HG02981 (cell line): ENCODE measurements around the gene KAT7.

Experiments
- ATAC-seq: cut with Tn5 transposase; IDR thresholded peaks from one replicate; pipeline ENCODE4 v1.9.1; 2021; ENCODE audit warnings: mild to moderate bottlenecking, moderate library complexity; ENCODE audit not compliant: unreplicated experiment

The KAT7 gene

DNA sequence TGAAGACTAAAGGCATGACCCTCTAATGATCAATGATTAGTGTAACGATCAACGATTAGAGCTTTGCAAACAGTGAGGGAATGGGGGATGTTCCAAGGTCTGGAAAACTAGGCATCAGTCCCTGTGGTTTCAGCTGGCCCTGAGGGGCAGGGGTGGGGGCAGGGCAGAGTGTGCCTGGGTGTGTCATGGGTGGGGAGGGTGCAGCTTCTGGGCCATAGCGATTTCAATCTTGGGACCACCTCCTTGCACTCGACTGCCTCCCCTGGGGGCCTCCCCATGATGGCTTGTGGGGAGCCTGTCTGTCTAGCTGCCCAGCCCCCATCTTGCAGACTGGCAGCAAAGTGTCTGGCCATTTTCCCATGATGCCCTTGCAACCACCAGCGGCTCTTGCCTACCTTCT lies 51.0 kb downstream of the KAT7 start:
- ATAC-seq: no peak

DNA sequence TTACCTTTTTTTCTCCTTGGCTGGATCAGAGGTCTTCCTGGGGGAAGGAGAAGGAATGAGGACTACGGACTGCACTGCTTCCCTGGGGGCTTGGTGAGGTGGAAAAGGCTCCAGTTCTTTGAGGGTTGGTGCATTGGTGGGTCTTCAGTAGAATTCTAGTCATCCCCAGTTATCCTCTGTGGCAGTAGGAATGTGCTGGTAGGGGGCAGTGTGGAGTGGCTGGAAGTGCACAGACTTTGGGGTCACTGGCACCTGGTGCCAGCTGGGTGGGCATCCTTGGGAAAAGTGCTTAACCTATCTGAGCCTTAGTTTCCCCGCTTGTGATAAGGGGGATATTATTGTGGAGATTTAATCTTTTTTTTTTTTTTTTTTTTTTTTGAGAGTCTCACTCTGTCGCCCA lies 53.1 kb downstream of the KAT7 start:
- no peak for ATAC-seq

DNA sequence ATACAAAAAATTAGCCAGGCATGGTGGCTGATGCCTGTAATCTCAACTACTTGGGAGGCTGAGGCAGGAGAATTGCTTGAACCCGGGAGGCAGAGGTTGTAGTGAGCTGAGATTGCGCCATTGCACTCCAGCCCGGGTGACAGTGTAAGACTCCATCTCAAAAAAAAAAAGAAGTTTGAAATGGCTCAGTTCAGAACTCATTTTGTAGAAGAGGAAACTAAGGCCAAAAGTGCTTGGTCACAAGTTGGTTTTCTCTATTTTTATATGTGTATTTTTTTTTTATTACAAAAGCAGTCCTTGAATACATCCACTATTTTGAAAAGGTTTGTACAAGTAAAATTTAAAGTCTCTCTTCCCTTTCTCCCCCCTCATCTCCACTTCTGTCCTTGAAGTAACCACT lies 53.9 kb downstream of the KAT7 start:
- ATAC-seq: no peak

DNA sequence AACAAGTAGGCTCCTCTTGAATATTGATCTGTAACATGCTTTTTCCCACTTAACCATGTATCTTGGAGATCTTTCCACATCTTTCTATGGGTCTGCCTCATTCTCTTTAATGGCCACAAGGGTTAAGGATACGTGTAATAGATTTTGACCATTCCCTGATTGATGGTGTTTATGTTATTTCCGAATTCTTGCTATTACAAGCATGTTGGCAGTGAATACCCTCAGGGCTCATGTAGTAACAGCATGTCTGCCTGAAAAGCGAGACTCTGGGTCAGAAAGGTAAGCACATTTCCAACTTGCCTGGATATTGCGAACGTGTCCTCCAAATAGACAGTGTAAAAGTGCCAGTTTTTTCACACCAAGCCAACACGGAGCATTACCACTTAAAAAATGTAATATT lies 54.4 kb downstream of the KAT7 start:
- no peak for ATAC-seq

DNA sequence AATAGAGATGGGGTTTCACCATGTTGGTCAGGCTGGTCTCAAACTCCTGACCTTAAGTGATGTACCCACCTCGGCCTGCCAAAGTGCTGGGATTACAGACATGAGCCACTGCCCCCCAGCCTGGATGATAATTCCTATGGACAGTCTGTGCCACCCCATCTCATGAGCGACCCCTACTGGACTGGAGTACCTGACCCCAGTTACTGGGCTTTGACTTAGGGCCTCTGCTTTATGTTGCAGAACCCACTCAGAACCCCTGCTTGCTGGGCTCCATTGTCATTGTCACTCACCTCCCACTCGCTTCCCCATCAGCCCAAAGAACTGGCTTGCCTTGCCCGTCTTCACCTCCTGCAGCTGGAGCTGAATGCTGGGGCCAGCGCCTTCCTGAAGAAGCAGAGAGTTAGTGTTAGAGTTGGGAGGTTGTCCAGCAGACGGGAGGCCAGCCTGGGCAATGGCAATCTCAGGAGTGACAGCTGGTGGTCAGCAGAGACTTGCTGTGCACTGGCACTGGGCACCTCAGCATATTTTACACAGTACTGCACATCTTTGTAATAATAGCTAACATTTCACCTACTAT lies 55.4 kb downstream of the KAT7 start:
- no peak for ATAC-seq

DNA sequence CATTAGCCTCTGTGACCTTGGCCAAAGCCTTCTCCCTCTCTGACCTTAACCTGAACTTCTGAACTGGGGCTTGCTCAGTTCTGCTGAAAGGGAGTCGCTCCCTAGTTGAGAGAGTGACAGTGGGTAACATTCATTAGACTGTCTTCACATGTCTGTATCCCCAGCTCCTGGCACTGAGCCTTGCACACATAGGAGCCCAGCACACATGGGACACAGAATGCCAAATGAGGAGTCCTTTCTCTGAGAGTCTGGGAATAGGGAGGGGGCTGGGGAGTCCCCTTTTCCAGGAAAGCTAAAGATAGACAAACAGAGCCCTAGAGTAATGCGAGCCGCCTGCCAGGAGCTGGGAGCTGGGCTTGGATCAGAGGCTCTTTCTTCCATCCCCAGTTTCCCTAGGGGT lies 56.8 kb downstream of the KAT7 start:
- ATAC-seq: no peak

DNA sequence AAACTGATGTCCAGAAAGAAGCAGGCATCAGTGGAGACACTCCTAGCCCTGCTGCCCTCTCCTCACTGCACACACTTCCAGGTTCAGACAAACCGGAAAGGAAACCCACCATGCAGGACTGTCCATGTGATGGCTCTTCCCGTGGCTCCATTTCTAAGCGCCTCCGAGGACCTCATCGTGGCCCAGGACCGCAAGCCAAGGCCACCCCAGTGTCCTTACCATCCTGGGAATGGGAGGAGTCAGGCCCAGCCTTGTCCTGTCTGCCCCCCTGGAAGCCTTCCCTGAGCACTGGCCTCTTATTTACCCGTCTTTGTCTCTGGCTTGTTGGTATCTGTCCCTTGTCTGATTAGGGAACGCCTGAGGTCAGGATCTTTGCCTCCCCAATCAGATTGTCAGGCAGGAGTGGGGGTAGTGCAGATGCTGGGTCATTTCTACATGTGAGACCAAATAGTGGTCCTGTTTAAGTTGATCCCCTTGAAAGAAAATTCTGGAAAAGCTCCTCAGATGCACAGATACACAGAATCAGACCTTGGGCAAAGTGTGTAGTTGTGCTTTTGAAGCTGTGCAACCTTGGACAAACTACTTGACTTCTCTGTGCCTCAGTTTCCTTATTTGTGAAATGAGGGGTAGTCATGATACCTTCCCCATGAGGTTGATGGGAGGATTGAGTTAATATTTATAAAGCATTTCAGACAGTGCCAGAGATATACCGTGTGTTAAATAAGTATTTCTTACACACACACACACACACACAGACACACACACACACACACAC lies 58.6 kb downstream of the KAT7 start:
- ATAC-seq: no peak

DNA sequence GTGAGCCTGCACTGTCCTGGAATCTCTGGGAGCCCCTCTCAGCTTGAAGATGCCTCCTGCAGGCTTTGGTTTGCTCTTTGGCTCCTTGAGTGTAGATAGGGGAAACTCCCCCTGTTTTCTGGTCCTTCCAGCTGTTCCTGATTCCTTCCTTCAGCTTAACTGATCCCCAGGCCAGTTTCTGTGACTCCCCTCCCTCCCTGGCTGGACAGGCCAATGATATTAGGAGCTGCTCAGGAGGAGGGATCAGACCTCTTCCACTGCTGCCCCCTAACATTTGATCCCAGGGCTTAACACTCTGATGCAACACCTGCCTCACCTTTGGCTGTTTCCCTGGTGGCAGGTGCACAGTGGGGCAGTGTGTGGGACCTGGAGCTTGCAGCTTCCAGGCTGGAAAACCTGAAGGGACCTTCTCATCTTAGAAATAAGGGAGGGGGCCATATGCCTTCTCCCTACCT lies 59.6 kb downstream of the KAT7 start, which contains the start of gene TAC4:
TSS of gene TAC4 (minus strand) at position 51 of the 455 bp plus-strand sequence. CDS start 52 bp downstream, outside the sequence.
- ATAC-seq: no peak

DNA sequence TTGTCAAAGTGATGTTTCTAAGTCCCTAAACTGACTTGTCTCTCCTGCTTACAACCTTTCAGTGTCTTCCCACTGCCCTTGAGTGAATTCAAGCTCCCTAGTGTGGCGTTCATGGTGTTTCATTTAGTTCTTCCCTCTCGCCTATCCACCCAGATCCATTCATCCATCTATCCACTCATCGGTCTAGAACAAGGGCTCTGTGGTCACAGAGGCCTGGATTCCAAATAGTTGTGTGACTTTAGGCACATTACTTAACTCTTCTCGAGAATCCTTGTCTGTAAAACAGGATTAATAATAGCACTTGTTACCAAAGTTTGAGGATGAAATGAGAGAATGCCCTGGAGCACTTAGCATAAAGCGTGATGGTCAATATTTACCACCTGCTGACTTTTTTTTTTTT lies 60.3 kb downstream of the KAT7 start:
- ATAC-seq: no peak

DNA sequence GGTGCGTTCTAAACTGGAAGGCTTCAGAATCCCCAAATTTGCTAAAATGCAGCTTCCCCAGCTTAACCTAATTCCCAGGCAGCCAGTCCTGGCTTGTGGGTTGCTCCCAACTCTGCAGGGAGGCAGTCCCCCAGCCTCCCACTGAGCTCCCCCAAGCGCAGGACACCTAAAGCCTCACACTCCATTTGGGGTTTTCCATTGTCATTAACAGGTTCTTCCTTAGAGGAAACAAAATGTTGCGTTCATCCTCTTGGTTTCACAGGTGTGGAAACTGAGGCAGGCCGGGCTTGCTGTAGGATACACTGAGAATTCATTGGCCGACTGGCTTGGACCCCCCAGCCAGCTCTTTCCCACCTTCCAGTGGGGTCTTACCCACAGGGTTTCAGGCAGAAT lies 61.7 kb downstream of the KAT7 start:
- no peak for ATAC-seq

DNA sequence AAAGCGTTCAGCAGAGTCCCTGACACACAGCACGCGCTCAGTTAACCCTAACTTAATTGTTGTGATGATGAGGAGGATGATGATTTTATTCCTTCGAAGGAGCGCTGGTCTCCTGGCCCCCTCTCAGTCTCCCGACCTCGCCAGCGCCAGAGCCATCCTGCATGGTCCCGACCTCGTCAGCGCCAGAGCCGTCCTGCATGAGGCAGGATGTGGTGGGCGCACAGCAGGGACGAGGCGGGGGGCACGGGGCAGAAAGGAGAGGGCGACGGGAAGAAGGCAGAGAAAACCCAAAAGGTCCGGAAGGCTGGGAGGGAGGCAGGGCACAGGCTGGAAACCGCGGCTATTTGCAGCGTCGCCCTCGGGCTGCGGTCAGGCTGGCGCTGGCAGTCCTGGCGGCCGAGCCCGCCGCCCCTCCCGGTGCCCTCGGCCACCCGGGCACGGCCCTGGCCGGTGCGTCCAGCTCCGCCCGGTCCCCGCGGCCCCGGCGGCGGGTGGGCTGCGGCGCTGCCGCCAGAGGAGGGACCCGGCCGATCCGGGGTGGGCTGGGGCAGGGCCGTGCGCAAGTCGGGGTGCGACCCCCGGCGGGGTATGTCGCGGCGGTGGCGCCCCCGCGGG lies 62.4 kb downstream of the KAT7 start:
- ATAC-seq: no peak

DNA sequence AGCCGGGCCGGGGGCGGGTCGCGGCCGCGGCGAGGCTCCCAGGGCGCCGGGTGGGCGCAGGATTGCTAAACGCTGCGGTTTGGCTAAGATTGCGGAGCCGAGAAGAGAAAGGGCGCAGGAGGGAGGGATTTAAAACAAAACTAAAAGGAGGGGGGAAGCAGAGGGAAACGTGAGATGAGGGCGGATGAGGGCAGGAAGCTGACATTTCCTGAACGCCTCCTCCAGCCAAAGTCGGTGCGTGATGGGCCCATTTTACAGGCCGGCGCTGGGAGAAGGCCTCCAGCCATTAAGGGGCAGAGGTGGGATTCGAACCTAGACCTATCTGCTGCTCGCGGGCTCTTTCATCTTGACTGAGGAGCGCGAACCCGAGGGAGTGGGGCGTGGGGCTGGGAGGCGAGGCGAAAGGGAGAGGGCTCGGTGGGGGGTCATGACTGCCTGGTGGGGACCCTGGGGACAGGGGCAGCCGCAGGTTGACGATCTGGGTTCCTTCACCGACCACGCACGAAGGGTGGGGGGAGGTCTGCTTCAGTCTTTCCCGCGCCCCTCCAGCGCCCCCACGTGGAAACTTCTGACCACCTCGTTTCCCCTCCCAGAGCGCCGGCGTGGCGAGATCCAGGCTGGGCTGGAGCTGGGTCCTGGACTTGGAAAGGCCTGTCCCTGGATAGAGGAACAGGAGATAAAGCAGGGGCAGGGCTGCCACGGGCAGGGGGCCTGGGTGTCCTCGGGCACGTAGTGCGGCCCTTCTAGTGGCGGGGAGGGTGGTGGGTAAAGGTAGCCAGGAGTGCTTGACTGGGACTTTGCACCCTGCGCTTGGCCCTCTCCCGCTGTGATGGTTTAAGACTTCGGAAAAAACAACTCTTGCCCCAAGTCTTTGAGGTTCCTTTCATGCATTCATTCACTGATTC lies 63.2 kb downstream of the KAT7 start:
- no peak for ATAC-seq

DNA sequence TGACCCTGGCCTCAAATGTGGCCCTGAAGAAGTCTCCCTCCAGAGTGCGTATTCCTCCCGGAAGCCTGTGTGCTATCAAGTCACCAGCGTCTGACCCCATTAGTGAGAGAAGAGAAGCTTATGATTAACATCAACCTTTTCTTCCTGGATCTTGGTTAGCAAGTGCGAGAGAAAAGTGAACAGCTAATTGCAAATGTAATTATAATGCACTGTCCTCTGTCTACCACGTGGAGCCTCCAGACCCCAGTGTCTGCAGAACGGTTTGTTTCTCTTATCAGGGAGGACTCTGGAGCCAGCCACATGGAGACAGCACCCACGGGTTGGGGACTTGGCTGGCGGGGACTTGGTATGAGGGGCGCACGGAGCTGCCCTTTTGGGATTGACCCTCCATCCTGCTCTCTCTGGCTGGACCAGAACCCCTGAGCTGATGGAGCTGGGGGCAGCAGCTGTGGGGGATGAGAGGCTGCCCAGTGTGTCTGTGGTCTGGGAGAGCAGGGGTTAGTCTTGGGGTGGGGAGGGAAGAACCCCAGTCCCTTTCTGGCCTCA lies 65.1 kb downstream of the KAT7 start:
- no peak for ATAC-seq

DNA sequence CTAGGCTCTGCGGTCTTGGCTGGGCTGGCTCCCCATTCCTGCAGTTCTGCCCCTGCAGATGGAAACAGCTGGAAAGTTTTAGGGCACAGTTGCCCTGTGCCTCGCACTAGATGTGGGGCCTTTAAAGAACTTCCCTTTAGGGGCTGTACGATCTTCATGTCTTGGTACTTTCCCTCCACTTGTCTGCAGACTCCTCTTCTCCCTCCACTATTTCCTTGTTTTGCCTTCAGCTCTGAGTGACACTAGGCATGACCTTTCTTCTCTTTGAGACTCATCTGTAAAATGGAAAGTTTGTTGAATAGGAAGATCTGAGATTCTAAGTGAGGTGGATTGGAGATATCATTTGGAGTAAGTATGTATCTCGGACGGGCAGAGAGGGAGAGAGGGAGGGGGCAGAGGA lies 65.6 kb downstream of the KAT7 start:
- no peak for ATAC-seq

DNA sequence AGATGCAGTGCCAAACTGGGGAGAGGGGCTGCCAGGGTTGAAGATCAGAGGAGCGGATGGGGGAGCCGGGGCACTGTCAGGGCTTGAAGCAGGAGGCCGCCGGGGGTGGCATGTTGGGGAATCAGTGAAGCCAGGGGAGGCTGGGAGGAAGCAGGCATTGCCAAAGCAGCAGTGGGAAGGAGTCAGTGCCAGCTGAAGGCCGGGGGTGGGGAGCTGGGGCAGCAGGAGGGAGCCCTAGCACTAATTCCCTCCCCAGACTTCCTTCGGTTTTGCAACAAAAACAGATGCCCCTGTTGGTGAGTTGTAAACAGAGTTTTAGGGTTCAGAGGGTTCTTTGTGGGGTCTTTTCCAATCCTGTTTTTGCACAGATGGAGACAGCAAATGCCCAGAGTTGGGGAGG lies 70.3 kb downstream of the KAT7 start:
- ATAC-seq: no peak

DNA sequence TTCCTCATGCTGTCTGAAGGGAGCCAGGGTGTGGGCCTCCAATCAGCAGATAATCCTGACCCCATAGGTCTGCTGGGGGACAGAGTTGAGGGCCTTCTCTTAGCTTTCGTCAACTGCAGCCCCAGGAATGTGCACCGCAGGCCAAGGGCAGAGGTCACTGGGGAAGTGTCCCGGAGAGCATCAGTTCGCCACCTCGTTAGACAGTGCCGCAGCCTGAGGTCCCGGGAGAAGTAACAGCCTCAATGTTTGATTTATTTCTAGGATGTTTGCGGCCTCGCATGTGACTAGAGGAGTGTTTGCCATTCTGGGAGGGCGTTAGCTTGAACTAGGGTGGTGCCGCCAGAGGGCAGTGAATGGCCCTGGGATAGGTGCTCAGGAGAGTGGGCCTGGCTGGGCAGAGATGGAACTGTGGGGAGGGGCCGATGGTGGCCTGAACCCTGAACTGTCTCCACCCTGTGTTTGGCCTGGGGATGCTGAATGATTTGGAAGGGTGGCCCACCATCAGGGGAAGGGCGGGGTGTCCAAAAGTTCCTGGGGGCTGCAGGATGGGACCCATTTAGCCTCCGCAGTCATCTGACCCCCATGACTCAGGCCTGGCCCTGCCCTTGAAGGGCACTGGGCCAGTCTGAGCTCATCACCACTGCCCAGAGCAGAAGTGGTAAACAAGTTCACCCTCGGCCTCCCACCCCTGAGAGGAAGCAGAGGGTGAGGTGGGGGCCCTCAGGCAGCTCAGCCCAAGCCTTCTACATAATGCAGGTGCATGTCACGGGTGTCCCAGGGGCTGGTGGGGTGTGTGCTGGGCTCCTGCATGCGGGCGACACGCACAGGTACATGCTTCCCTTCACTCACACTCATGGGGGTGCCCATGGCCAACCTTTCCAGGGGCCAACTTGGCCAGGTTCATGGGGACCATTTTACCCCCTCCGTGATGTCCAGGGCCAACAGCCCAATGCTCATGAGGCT lies 71.8 kb downstream of the KAT7 start:
- no peak for ATAC-seq

DNA sequence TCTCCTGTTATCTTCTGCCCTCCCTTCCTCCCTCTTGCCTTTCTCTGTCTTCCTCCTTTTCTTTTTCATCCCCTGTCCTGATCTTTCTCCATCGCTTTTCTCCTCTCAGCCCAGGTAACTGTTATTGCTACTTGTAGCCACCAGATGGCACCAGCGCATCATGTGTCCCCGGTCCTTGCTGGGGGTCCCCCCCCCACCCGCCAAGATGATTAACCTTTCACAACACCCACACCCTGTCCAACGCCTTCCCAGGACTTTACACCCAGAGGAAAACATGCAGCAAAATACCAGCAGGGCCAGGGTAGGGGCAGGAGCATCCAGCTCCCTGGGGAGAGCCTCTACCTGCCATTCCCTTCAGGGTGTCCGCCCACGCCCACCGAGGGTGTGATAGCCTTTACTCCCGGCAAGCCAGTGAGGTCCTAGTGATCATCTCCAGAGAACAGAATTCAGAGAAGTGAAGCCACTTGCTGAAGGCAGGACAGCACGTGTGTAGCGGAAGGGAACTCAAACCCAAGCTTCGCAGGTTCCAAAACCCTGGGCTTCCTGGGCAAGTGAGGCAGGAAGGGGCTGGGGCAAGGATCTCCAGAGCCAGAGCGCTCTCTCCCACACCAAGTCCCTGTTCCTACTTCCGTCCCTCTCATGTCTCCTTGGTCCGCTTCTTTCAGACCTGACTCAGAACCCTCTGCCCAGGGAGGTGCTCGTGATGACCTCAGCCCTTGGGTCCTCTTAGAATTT lies 72.8 kb downstream of the KAT7 start:
- ATAC-seq: no peak

DNA sequence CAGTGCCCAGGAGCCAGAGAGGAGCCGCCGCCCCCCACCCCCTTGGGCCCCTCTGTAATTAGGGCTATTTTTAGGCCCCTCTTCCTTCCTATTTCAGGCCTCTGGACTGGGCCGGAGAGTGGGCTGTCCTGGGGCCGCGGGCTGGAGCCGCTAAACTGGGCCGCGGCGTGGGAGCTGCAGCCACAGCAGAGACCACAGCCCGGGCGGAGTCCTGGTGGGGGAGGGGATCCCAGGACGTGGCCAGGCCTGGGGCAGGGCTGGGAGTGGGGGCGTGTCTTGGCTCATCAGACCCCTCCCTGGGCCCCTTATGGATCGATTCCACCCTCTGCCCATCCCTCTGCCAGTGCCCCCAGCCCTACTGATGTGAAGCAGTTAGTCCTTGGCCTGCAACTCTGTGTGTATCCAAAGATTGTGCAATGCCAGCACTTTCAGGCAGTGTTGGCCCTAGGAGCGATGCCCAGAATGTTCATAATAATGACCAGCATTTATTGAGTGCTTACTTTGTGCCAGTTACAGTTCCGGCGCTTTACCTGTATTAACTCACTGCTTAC lies 74.4 kb downstream of the KAT7 start:
- ATAC-seq: no peak

DNA sequence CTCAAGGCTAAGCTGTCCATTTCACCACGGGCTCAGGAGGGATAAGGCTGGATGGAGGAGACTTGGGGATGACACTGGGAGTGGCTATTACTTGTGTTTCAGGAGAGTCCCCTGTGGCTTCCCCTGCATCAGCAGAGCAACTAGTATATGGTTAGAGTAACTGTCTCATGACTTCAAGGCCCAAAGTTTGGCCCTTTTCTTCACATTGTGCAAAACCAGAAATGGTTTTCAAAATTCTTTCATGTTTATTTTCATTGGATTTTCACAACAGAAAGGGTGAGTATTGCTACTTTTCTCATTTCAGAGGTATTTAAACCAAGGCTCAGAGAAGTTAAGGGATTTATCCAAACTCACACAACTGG lies 77.5 kb downstream of the KAT7 start:
- no peak for ATAC-seq
